ENCODE data around the gene WDR54.

DNA sequence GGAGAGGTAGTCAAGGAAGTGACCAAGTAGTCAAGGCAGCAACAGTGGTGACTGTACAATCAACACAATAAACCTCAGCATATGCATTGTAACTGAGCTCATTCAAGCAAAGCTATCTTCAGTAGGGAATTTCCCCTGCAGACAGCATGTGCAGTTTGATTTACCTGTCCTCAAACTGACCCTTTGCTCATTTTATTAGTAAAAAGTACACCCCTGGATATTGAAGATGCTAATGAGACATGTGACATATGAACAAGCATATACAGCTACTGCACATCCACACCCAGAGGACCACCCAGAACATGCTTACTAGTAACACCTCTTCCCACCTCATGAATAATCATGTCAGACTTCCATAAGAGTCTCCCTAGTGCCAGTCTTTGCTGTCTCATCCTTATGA lies 15.5 kb upstream of the WDR54 start:
- TF ChIP-seq, protein P1, sequence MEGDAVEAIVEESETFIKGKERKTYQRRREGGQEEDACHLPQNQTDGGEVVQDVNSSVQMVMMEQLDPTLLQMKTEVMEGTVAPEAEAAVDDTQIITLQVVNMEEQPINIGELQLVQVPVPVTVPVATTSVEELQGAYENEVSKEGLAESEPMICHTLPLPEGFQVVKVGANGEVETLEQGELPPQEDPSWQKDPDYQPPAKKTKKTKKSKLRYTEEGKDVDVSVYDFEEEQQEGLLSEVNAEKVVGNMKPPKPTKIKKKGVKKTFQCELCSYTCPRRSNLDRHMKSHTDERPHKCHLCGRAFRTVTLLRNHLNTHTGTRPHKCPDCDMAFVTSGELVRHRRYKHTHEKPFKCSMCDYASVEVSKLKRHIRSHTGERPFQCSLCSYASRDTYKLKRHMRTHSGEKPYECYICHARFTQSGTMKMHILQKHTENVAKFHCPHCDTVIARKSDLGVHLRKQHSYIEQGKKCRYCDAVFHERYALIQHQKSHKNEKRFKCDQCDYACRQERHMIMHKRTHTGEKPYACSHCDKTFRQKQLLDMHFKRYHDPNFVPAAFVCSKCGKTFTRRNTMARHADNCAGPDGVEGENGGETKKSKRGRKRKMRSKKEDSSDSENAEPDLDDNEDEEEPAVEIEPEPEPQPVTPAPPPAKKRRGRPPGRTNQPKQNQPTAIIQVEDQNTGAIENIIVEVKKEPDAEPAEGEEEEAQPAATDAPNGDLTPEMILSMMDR (IDR thresholded peaks at IDR 0.05): no peak
- no peak for TF ChIP-seq POLR2A (IDR thresholded peaks at IDR 0.05)

All from adrenal gland (tissue), 5 donors.